Panc1 (cell line): ENCODE measurements around the gene FHIT. TPM values are rescaled to one million over a fixed set of nuclear protein-coding genes. Genes with fewer than 3 reads are reported as not detected.

ENCODE experiments used
- ATAC-seq: fragments of 200-7000 bp; cut with Tn5 transposase; 2 replicates; pipeline ENCODE4 v1.9.1; 2020; ENCODE audit warnings: mild to moderate bottlenecking, moderate library complexity
- BruUV-seq: library from RNA; stranded (reverse); fragments of 400-500 nt; replicated peaks from 2 replicates; lab custom pipeline; 2021; lab: Mats Ljungman, UMichigan
- CTCF ChIA-PET: fragments of 300-600 bp; sonication (Branson Sonifier 250); formaldehyde crosslinking; loops from one replicate; lab custom pipeline; 2022; ENCODE audit warnings: antibody characterized with exemption; lab: Charles Lee
- POLR2A ChIA-PET: fragments of 300-600 bp; sonication (Branson Sonifier 250); formaldehyde crosslinking; loops from one replicate; lab custom pipeline; 2022; ENCODE audit warnings: antibody characterized with exemption; lab: Charles Lee
- DNase-seq: peaks from one replicate; pipeline ENCODE4 v3.0.0-alpha.2; 2010; ENCODE audit warnings: low read depth, low spot score
- H3K27ac ChIP-seq: 2 replicates; pipeline ENCODE4 v1.5.1; 2011; ENCODE audit warnings: mild to moderate bottlenecking, low read length, inconsistent platforms
- H3K27me3 ChIP-seq: fragments of 200-500 bp; sonication (Bioruptor generic); 2 replicates; pipeline ENCODE4 v1.6.0; 2014; ENCODE audit warnings: low read length, inconsistent platforms; ENCODE audit not compliant: control insufficient read depth, insufficient read depth
- H3K36me3 ChIP-seq: fragments of 200-500 bp; sonication (Bioruptor generic); 2 replicates; pipeline ENCODE4 v1.5.1; 2014; ENCODE audit warnings: inconsistent platforms, mild to moderate bottlenecking, low read length, moderate library complexity; ENCODE audit not compliant: control insufficient read depth, insufficient read depth
- H3K4me1 ChIP-seq: 2 replicates; pipeline ENCODE4 v1.5.1; 2011; ENCODE audit warnings: inconsistent platforms, mild to moderate bottlenecking, low read length, moderate library complexity; ENCODE audit not compliant: control insufficient read depth, insufficient read depth
- H3K4me3 ChIP-seq, 2 experiments: 2 replicates each; pipeline ENCODE4 v1.5.1; 2011 to 2012; ENCODE audit warnings: low read depth in 2 of 2, low read length in 2 of 2, mild to moderate bottlenecking in 2 of 2, inconsistent platforms in 1 of 2, moderate library complexity in 1 of 2
- H3K9me3 ChIP-seq: fragments of 200-500 bp; sonication (Bioruptor generic); 2 replicates; pipeline ENCODE4 v1.5.1; 2014; ENCODE audit warnings: low read depth, mild to moderate bottlenecking, inconsistent platforms, low read length, moderate library complexity; ENCODE audit not compliant: control insufficient read depth, insufficient read depth
- CTCF ChIP-seq: fragments of 450-650 bp; IDR thresholded peaks from 2 replicates; pipeline ENCODE4 v1.5.1; 2017; ENCODE audit warnings: mild to moderate bottlenecking
- POLR2AphosphoS5 ChIP-seq: IDR thresholded peaks from 2 replicates; pipeline ENCODE4 v1.6.1; 2012; ENCODE audit warnings: mild to moderate bottlenecking, low read depth, low read length, moderate library complexity
- REST ChIP-seq, 2 experiments: IDR thresholded peaks; 2 replicates each; pipeline ENCODE4 v1.6.1; 2011 to 2012; ENCODE audit warnings: low read depth in 2 of 2, control low read depth in 1 of 2, low read length in 1 of 2, mild to moderate bottlenecking in 1 of 2, moderate library complexity in 1 of 2; ENCODE audit not compliant: insufficient read depth in 1 of 2
- SIN3A ChIP-seq: IDR thresholded peaks from 2 replicates; pipeline ENCODE4 v1.6.1; 2012; ENCODE audit warnings: low read depth, mild to moderate bottlenecking, low read length, moderate library complexity, borderline replicate concordance; ENCODE audit not compliant: insufficient read depth
- TCF7L2 ChIP-seq: IDR thresholded peaks from 2 replicates; pipeline ENCODE4 v1.6.1; 2011; ENCODE audit warnings: mild to moderate bottlenecking, low read depth, low read length, inconsistent platforms
- in situ Hi-C: cut with HindIII; loops from 2 replicates; pipeline ENCODE4 v1.10.0; 2016; ENCODE audit warnings: low sequenced_read_pairs, low pct_unique_long_range_greater_than_20kb
- intact Hi-C: fragments of 100-400 bp; cut with micrococcal nuclease; formaldehyde crosslinking; loops from one replicate; pipeline ENCODE4 v1.10.0; 2022; ENCODE audit not compliant: unreplicated experiment
- total RNA-seq: library from RNA; stranded (reverse); gene quantifications from one replicate; pipeline ENCODE4 v1.2.1, GENCODE V29; 2021; ENCODE audit not compliant: unreplicated experiment

The FHIT gene
- total RNA-seq, 1 experiment from 2014 or later, result 2.2 TPM

- POLR2A ChIA-PET, result no interaction called here
- TF ChIP-seq POLR2AphosphoS5, result no peak
- TF ChIP-seq CTCF, result no peak
- TF ChIP-seq TCF7L2, result no peak
- TF ChIP-seq SIN3A, result no peak
- no peak for TF ChIP-seq REST (IDR thresholded peaks at IDR 0.05; ENCODE audit: insufficient read depth in 1 of 2, low read depth in 2 of 2, low read length in 1 of 2)
- Histone ChIP-seq H3K36me3 (no peaks in the 10 kb centered on the region), H3K9me3 (no peaks in the 10 kb centered on the region), H3K4me1 (no peaks in the 10 kb centered on the region), H3K27me3 (no peaks in the 10 kb centered on the region; the same call in none of the 2 replicates), H3K27ac (no peak overlapping the region), H3K4me3 (no peak overlapping the region)
- DNase-seq (no peak), ATAC-seq (no peak)
- CTCF ChIA-PET, result no interaction called here
- in situ Hi-C loops (no loop called here), intact Hi-C loops (no loop called here)
- BruUV-seq, result no TSS peak
These were observed 1325.3 kb downstream of the FHIT start for GRCh38 chr3:59925946-59926345.

- no TSS peak for BruUV-seq
- in situ Hi-C loops, result no loop called here
- Histone ChIP-seq H3K4me1 (no peaks in the 10 kb centered on the region), H3K36me3 (no peaks in the 10 kb centered on the region), H3K9me3 (no peaks in the 10 kb centered on the region), H3K27me3 (no peaks in the 10 kb centered on the region; the same call in none of the 2 replicates), H3K27ac (no peak overlapping the region), H3K4me3 (no peak overlapping the region)
- TF ChIP-seq REST (IDR thresholded peaks at IDR 0.05; ENCODE audit: insufficient read depth in 1 of 2, low read depth in 2 of 2, low read length in 1 of 2) (no peak), SIN3A (no peak), POLR2AphosphoS5 (no peak), CTCF (no peak), TCF7L2 (no peak)
- DNase-seq, result no peak
- no peak for ATAC-seq
- POLR2A ChIA-PET, result no interaction called here
- intact Hi-C loops, result no loop called here
- CTCF ChIA-PET, result no interaction called here
These were observed 1329.1 kb downstream of the FHIT start for GRCh38 chr3:59922192-59922591.
